Embryonic facial prominence (tissue), 1 donor: Measurements from ENCODE around the gene SSUH2.

Experiments used
- DNase-seq: peaks from one replicate; pipeline ENCODE4 v3.0.0-alpha.2; 2016; ENCODE audit errors: extremely low spot score

Gene SSUH2

GRCh38 chr3:8641472-8641871, 3.1 kb downstream of the SSUH2 start:
- DNase-seq: no peak

- no peak for DNase-seq
Measured at GRCh38 chr3:8640223-8640622, 4.4 kb downstream of the SSUH2 start.

GRCh38 chr3:8639659-8640000, 5.0 kb downstream of the SSUH2 start:
- DNase-seq: no peak

- no peak for DNase-seq
Measured at GRCh38 chr3:8638994-8639658, 5.5 kb downstream of the SSUH2 start.

- DNase-seq: no peak
Measured at GRCh38 chr3:8637348-8637747, 7.2 kb downstream of the SSUH2 start.

GRCh38 chr3:8635631-8636030, 9.0 kb downstream of the SSUH2 start:
- no peak for DNase-seq

- no peak for DNase-seq
Measured at GRCh38 chr3:8635125-8635524, 9.5 kb downstream of the SSUH2 start.

GRCh38 chr3:8632402-8633237, 12.0 kb downstream of the SSUH2 start:
- DNase-seq: no peak

GRCh38 chr3:8631661-8632060, 12.9 kb downstream of the SSUH2 start:
- no peak for DNase-seq

- DNase-seq: no peak
Measured at GRCh38 chr3:8629151-8630021, 15.2 kb downstream of the SSUH2 start.

GRCh38 chr3:8627949-8628348, 16.6 kb downstream of the SSUH2 start:
- no peak for DNase-seq

GRCh38 chr3:8627201-8627940, 17.2 kb downstream of the SSUH2 start:
- no peak for DNase-seq

GRCh38 chr3:8625991-8626390, 18.6 kb downstream of the SSUH2 start:
- no peak for DNase-seq

GRCh38 chr3:8624612-8625011, 20.0 kb downstream of the SSUH2 start:
- DNase-seq: no peak

- no peak for DNase-seq
Measured at GRCh38 chr3:8623741-8624140, 20.9 kb downstream of the SSUH2 start.

GRCh38 chr3:8622873-8623691, 21.5 kb downstream of the SSUH2 start:
- DNase-seq: peak; percentile 59

GRCh38 chr3:8621872-8622271, 22.7 kb downstream of the SSUH2 start:
- DNase-seq: no peak

- no peak for DNase-seq
Measured at GRCh38 chr3:8621141-8621540, 23.5 kb downstream of the SSUH2 start.

- no peak for DNase-seq
Measured at GRCh38 chr3:8619548-8619947, 25.1 kb downstream of the SSUH2 start.

- DNase-seq: no peak
Measured at GRCh38 chr3:8618950-8619349, 25.6 kb downstream of the SSUH2 start.

- DNase-seq: no peak
Measured at GRCh38 chr3:8617921-8618320, 26.7 kb downstream of the SSUH2 start.
